Keratinocyte (primary cell): ENCODE results near the gene KPNA5. TPM values are rescaled to one million over a fixed set of nuclear protein-coding genes. Genes with fewer than 3 reads are reported as not detected.
"Not testable (repeated sequence)": the region's sequence is repeated elsewhere in the genome, so short reads cannot be mapped to it uniquely, and the experiment has no call there.

Experiments used
- DNase-seq: peaks from one replicate; pipeline ENCODE4 v3.0.0-alpha.2; 2011; ENCODE audit warnings: low read depth, missing footprints, low spot score
- FAIRE-seq: peaks from 2 replicates; lab custom pipeline; 2011; peaks lifted over from hg19 to GRCh38; lab: Jason Lieb, UNC
- H2AFZ ChIP-seq: 2 replicates; pipeline ENCODE4 v1.6.0; 2012; ENCODE audit warnings: low read length, control low read depth, inconsistent platforms; ENCODE audit not compliant: control insufficient read depth
- H3K27ac ChIP-seq: 2 replicates; pipeline ENCODE4 v1.5.1; 2011; ENCODE audit warnings: low read length; ENCODE audit not compliant: control insufficient read depth, insufficient read depth
- H3K27me3 ChIP-seq: 3 replicates; pipeline ENCODE4 v1.6.0; 2011; ENCODE audit warnings: low read length; ENCODE audit not compliant: control insufficient read depth, insufficient read depth; ENCODE audit errors: extremely low read depth
- H3K36me3 ChIP-seq, 2 experiments: 2 replicates in 1 of 2; 3 replicates in 1 of 2; pipeline ENCODE4 v1.5.1; 2011; ENCODE audit warnings: low read length in 2 of 2, mild to moderate bottlenecking in 1 of 2; ENCODE audit not compliant: control insufficient read depth in 2 of 2, insufficient read depth in 2 of 2; ENCODE audit errors: extremely low read depth in 1 of 2
- H3K4me1 ChIP-seq: 3 replicates; pipeline ENCODE4 v1.5.1; 2011; ENCODE audit warnings: low read length; ENCODE audit not compliant: control insufficient read depth, insufficient read depth; ENCODE audit errors: extremely low read depth
- H3K4me2 ChIP-seq: 3 replicates; pipeline ENCODE4 v1.6.0; 2011; ENCODE audit warnings: low read depth, low read length; ENCODE audit not compliant: control insufficient read depth, insufficient read depth; ENCODE audit errors: extremely low read depth
- H3K4me3 ChIP-seq, 3 experiments: fragments of 200-600 bp in 1 of 3; sonication (generic) in 1 of 3; 2 replicates in 2 of 3; 3 replicates in 1 of 3; pipeline ENCODE4 v1.5.1; 2011 to 2016; ENCODE audit warnings: low read length in 3 of 3, mild to moderate bottlenecking in 3 of 3, control low read depth in 2 of 3, inconsistent platforms in 1 of 3, low read depth in 1 of 3, mixed read lengths in 1 of 3, mixed run types in 1 of 3, moderate library complexity in 1 of 3; ENCODE audit not compliant: control insufficient read depth in 2 of 3, insufficient read depth in 2 of 3; ENCODE audit errors: extremely low read depth in 1 of 3
- H3K79me2 ChIP-seq: 2 replicates; pipeline ENCODE4 v1.6.0; 2012; ENCODE audit warnings: low read length; ENCODE audit not compliant: control insufficient read depth, insufficient read depth
- H3K9ac ChIP-seq: 3 replicates; pipeline ENCODE4 v1.6.0; 2011; ENCODE audit warnings: low read length; ENCODE audit not compliant: control insufficient read depth, insufficient read depth; ENCODE audit errors: extremely low read depth
- H3K9me1 ChIP-seq: 3 replicates; pipeline ENCODE4 v1.6.0; 2011; ENCODE audit warnings: low read length; ENCODE audit not compliant: control insufficient read depth, insufficient read depth; ENCODE audit errors: extremely low read depth
- H3K9me3 ChIP-seq: 2 replicates; pipeline ENCODE4 v1.5.1; 2012; ENCODE audit warnings: low read depth, low read length; ENCODE audit not compliant: control insufficient read depth
- H4K20me1 ChIP-seq: 3 replicates; pipeline ENCODE4 v1.6.0; 2011; ENCODE audit warnings: low read length; ENCODE audit not compliant: control insufficient read depth, insufficient read depth; ENCODE audit errors: extremely low read depth
- EZH2 ChIP-seq: IDR thresholded peaks from one replicate; pipeline ENCODE4 v1.6.1; 2012; ENCODE audit warnings: inconsistent platforms, mild to moderate bottlenecking, low read length, moderate library complexity
- dilution Hi-C: fragments of 300-500 bp; cut with MboI; formaldehyde crosslinking; loops from one replicate; pipeline ENCODE4 v1.7.0; 2020; ENCODE audit warnings: low sequenced_read_pairs; ENCODE audit not compliant: extremely low pct_ligation_motif_present
- polyA plus RNA-seq, 5 experiments: library from polyadenylated mRNA; depleted of rRNA in 3 of 5; stranded (reverse) in 3 of 5; stranded (forward) in 1 of 5; unstranded in 1 of 5; fragments of >200 nt; gene quantifications; 1 replicate in 1 of 5; 2 replicates in 3 of 5; 3 replicates in 1 of 5; pipeline versions ENCODE4 v1.2.1 to v1.2.3, GENCODE V29; 2011 to 2012; ENCODE audit warnings: missing spikeins in 2 of 5, low read depth in 1 of 5, low replicate concordance in 1 of 5
- TF ChIP-seq, protein P1 (sequence below), 3 experiments: IDR thresholded peaks in 1 of 3; conservative IDR thresholded peaks in 1 of 3; optimal IDR thresholded peaks in 1 of 3; 2 replicates in 2 of 3; 3 replicates in 1 of 3; pipeline versions ENCODE3 to v1.5.1; 2011; ENCODE audit warnings: low read length in 3 of 3, mild to moderate bottlenecking in 3 of 3, moderate library complexity in 2 of 3, control low read depth in 1 of 3, inconsistent platforms in 1 of 3; ENCODE audit not compliant: insufficient read depth in 2 of 3; ENCODE audit errors: extremely low read depth in 1 of 3

Gene KPNA5
- polyA plus RNA-seq, 1 donor (not counting 4 experiments of a cell fraction or from before 2014, with no cell fraction given): 3.1 TPM

DNA sequence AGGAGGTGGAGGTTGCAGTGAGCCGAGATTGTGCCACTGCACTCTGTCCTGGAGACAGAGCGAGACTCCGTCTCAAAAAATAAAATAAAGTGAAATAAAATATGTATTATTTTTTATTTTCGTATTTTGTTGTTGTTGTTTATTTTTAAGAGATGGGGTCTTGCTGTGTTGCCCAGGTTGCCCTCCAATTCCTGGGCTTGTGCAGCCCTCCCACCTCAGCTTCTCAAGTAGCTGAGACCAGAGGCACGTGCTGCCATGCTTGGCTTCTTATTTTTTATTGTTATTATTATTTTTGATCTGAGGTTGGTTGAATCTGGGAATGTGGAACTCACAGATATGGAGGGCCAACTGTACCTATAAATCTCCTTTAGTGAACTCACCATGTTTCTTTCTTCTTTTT lies 10.1 kb downstream of the KPNA5 start:
- H3K9me1 ChIP-seq: no peaks in the 10 kb centered on the region
- no peak overlapping the region for H3K9ac ChIP-seq
- H2AFZ ChIP-seq: no peak overlapping the region
- peaks cover 3% of the 10 kb centered on the region for H3K4me1 ChIP-seq
- no peak overlapping the region for H3K27ac ChIP-seq
- H3K79me2 ChIP-seq: peaks cover 5% of the 10 kb centered on the region
- dilution Hi-C loops: no loop called here
- no peaks in the 10 kb centered on the region for H4K20me1 ChIP-seq
- no peak overlapping the region for H3K4me2 ChIP-seq
- no peaks in the 10 kb centered on the region for H3K36me3 ChIP-seq
- H3K4me3 ChIP-seq: no peak overlapping the region
- no peaks in the 10 kb centered on the region for H3K9me3 ChIP-seq
- TF ChIP-seq EZH2: no peak
- TF ChIP-seq, protein P1, sequence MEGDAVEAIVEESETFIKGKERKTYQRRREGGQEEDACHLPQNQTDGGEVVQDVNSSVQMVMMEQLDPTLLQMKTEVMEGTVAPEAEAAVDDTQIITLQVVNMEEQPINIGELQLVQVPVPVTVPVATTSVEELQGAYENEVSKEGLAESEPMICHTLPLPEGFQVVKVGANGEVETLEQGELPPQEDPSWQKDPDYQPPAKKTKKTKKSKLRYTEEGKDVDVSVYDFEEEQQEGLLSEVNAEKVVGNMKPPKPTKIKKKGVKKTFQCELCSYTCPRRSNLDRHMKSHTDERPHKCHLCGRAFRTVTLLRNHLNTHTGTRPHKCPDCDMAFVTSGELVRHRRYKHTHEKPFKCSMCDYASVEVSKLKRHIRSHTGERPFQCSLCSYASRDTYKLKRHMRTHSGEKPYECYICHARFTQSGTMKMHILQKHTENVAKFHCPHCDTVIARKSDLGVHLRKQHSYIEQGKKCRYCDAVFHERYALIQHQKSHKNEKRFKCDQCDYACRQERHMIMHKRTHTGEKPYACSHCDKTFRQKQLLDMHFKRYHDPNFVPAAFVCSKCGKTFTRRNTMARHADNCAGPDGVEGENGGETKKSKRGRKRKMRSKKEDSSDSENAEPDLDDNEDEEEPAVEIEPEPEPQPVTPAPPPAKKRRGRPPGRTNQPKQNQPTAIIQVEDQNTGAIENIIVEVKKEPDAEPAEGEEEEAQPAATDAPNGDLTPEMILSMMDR (optimal IDR thresholded peaks at IDR 0.05 in 1 of 3, IDR thresholded peaks at IDR 0.05 in 1 of 3, conservative IDR thresholded peaks at IDR 0.05 in 1 of 3; ENCODE audit: extremely low read depth in 1 of 3, insufficient read depth in 2 of 3, low read length in 3 of 3): no peak
- DNase-seq (no peak), FAIRE-seq (no peak)
- no peaks in the 10 kb centered on the region for H3K27me3 ChIP-seq

DNA sequence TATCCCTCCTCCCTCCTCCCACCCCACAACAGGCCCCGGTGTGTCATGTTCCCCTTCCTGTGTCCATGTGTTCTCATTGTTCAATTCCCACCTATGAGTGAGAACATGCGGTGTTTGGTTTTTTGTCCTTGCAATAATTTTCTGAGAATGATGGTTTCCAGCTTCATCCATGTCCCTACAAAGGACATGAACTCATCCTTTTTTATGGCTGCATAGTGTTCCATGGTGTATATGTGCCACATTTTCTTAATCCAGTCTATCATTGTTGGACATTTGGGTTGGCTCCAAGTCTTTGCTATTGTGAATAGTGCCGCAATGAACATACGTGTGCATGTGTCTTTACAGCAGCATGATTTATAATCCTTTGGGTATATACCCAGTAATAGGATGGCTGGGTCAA lies 11.9 kb downstream of the KPNA5 start:
- H2AFZ ChIP-seq, H3K9ac ChIP-seq, H4K20me1 ChIP-seq, H3K4me1 ChIP-seq, H3K4me3 ChIP-seq, H3K9me1 ChIP-seq, H3K79me2 ChIP-seq, dilution Hi-C loops, DNase-seq, H3K36me3 ChIP-seq, H3K9me3 ChIP-seq, H3K27ac ChIP-seq, H3K27me3 ChIP-seq, H3K4me2 ChIP-seq, FAIRE-seq: not testable (repeated sequence)

DNA sequence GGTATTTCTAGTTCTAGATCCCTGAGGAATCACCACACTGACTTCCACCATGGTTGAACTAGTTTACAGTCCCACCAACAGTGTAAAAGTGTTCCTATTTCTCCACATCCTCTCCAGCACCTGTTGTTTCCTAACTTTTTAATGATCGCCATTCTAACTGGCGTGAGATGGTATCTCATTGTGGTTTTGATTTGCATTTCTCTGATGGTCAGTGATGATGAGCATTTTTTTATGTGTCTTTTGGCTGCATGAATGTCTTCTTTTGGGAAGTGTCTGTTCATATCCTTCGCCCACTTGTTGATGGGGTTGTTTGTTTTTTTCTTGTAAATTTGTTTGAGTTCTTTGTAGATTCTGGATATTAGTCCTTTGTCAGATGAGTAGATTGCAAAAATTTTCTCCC lies 12.3 kb downstream of the KPNA5 start:
- H3K27me3 ChIP-seq, H3K36me3 ChIP-seq, H3K27ac ChIP-seq, H3K79me2 ChIP-seq, FAIRE-seq, H4K20me1 ChIP-seq, H2AFZ ChIP-seq, H3K9ac ChIP-seq, H3K9me1 ChIP-seq, dilution Hi-C loops, DNase-seq, H3K4me1 ChIP-seq, H3K9me3 ChIP-seq, H3K4me3 ChIP-seq, H3K4me2 ChIP-seq: not testable (repeated sequence)
